ENCODE data around the gene SLK. TPM values are rescaled to one million over a fixed set of nuclear protein-coding genes. Genes with fewer than 3 reads are reported as not detected.

The SLK gene
- total RNA-seq, 6 experiments from 2014 or later, result 7.9 to 16.3 (median 13.0) TPM

DNA sequence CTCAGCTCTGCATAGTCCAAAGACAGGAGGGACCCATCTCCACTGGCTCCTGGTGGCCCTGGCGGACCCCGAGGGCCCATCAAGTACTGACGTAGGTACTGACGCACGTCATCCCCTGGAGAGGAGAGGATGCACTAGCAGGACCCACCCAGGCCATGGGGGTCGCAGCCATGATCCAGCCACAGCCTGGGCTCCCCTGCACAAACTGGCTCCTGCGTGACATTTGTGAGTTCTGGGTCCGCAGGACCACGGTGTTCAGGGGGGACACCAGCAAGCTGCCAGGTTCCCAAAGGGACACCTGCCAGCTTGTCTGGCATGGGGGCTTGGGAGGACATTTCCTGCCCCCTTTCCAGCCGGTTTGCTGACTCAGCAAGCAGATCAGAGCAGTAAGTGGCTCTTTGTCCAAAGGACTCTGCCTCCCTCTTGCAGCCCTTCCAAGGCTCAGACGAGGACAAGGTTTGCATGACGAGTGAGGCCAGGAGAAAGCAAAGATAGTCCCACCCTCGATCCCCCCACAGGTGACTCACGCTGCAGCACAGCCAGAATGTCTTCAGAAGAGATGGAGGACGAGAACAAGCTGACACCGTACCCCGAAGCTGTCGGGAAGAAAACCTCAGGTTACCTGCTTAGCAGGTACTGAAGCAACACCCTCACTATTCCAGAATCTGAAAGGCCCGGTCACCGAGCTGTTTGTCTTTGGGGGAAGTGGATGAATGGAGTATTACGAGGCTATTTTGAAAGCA, 69.7 kb downstream of the SLK start:
- 60% methylated on average over 10 of the region's 21 CpGs for WGBS (ENCODE audit: insufficient coverage, low coverage, low lambda C conversion rate, missing lambda C conversion rate)
- intact Hi-C loops (cut with DNase I), result no loop called here
- no peak overlapping the region for H3K27ac ChIP-seq
- no peak overlapping the region for H3K4me3 ChIP-seq
- TF ChIP-seq POLR2A (IDR thresholded peaks at IDR 0.05) (no peak), CTCF (IDR thresholded peaks at IDR 0.05) (no peak)
- H3K36me3 ChIP-seq, result no peaks in the 10 kb centered on the region
- DNase-seq, result no peak
- H3K4me1 ChIP-seq, result no peaks in the 10 kb centered on the region
- no peaks in the 10 kb centered on the region for H3K27me3 ChIP-seq
- no peak for ATAC-seq
- no peaks in the 10 kb centered on the region for H3K9me3 ChIP-seq

GRCh38 chr10:104037261-104037951, 70.5 kb downstream of the SLK start:
- DNase-seq (no peak), ATAC-seq (no peak)
- Histone ChIP-seq H3K27ac (no peak overlapping the region), H3K27me3 (no peaks in the 10 kb centered on the region), H3K4me1 (no peaks in the 10 kb centered on the region), H3K36me3 (no peaks in the 10 kb centered on the region), H3K4me3 (no peak overlapping the region), H3K9me3 (no peaks in the 10 kb centered on the region)
- no peak for TF ChIP-seq CTCF (IDR thresholded peaks at IDR 0.05)
- no peak for TF ChIP-seq POLR2A (IDR thresholded peaks at IDR 0.05)
- WGBS (ENCODE audit: insufficient coverage, low coverage, low lambda C conversion rate, missing lambda C conversion rate), result 64% methylated on average over 9 of the region's 16 CpGs
- intact Hi-C loops (cut with DNase I), result no loop called here

GRCh38 chr10:104038537-104038936, 71.6 kb downstream of the SLK start:
- Histone ChIP-seq H3K27me3 (no peaks in the 10 kb centered on the region), H3K36me3 (no peaks in the 10 kb centered on the region), H3K27ac (no peak overlapping the region), H3K4me3 (no peak overlapping the region), H3K9me3 (no peaks in the 10 kb centered on the region), H3K4me1 (no peaks in the 10 kb centered on the region)
- no peak for DNase-seq
- 92% methylated on average over 3 of the region's 8 CpGs for WGBS (ENCODE audit: insufficient coverage, low coverage, low lambda C conversion rate, missing lambda C conversion rate)
- ATAC-seq, result no peak
- TF ChIP-seq CTCF (IDR thresholded peaks at IDR 0.05), result no peak
- no peak for TF ChIP-seq POLR2A (IDR thresholded peaks at IDR 0.05)
- intact Hi-C loops (cut with DNase I), result no loop called here

DNA sequence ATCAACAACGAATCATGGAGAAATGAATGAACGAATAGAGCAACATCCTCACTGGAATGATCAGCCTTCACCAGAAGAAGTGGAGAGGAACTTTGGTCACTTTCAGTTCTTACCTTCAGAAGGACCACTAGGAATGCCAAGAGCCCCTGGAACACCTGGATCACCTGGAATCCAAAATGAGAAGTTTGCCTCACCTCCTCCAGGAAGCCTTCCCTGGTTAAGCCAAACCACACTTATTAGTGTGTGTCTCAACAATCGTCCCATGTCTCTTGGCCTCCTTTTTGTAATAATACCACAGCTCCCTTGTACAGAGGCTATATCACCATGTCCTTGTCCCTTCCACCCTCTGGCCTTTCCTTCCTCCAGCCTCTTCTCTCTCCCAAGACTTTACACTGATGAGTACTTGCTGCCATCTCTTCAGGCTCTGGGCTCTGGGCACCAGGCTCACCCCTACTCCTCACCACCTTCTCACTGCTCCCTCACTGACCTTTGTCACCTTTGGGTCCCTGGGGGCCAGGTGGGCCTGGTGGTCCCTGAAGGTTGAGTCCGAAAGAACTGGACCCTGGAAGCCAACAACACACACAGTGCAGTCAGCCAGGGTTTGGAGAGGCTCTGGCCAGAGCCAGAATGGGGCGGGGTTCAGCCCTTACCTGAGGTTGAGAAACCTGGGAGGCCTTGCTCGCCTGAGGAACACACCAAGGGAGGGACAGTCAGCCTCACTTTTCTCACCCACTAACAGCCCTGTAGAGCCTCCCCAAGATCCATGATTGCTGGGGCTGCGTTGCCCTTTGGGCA, 72.2 kb downstream of the SLK start:
- no peak for ATAC-seq
- intact Hi-C loops (cut with DNase I), result no loop called here
- DNase-seq, result no peak
- Histone ChIP-seq H3K27ac (no peak overlapping the region), H3K4me3 (no peak overlapping the region), H3K4me1 (no peaks in the 10 kb centered on the region), H3K36me3 (no peaks in the 10 kb centered on the region), H3K27me3 (no peaks in the 10 kb centered on the region), H3K9me3 (no peaks in the 10 kb centered on the region)
- TF ChIP-seq CTCF (IDR thresholded peaks at IDR 0.05) (no peak), POLR2A (IDR thresholded peaks at IDR 0.05) (no peak)
- WGBS (ENCODE audit: insufficient coverage, low coverage, low lambda C conversion rate, missing lambda C conversion rate), result 66% methylated on average over 3 of the region's 7 CpGs
